CD14-positive monocyte (primary cell): ENCODE results near the gene DIS3L2. TPM values are rescaled to one million over a fixed set of nuclear protein-coding genes. Genes with fewer than 3 reads are reported as not detected.

ENCODE experiments used
- DNase-seq, 3 donors: peaks; one replicate each; pipeline ENCODE4 v3.0.0-alpha.2; 2011 to 2022
- H2AFZ ChIP-seq: 2 replicates; pipeline ENCODE4 v1.6.0; 2012; ENCODE audit warnings: mild to moderate bottlenecking, low read depth, low read length, inconsistent platforms; ENCODE audit not compliant: insufficient read depth, poor library complexity, severe bottlenecking
- H3K27ac ChIP-seq, 2 donors: 1 replicate in 1 of 2; 2 replicates in 1 of 2; pipeline ENCODE4 v1.5.1; 2012 to 2013; ENCODE audit warnings: low read length in 2 of 2, control low read depth in 1 of 2, inconsistent platforms in 1 of 2, low read depth in 1 of 2, mild to moderate bottlenecking in 1 of 2
- H3K27me3 ChIP-seq, 2 donors: one replicate each; pipeline versions ENCODE4 v1.6.0 to v1.6.1; 2011 to 2013; ENCODE audit warnings: low read length in 2 of 2; ENCODE audit not compliant: control insufficient read depth in 2 of 2, insufficient read depth in 2 of 2
- H3K36me3 ChIP-seq, 2 donors: replicated peaks in 1 of 2; 1 replicate in 1 of 2; 2 replicates in 1 of 2; pipeline versions ENCODE4 v1.5.1 to v1.6.1; 2012 to 2013; ENCODE audit warnings: low read length in 2 of 2, control low read depth in 1 of 2, inconsistent platforms in 1 of 2, mild to moderate bottlenecking in 1 of 2; ENCODE audit not compliant: insufficient read depth in 2 of 2, control insufficient read depth in 1 of 2
- H3K4me1 ChIP-seq, 2 donors: 1 replicate in 1 of 2; 2 replicates in 1 of 2; pipeline versions ENCODE4 v1.5.1 to v1.6.1; 2012 to 2013; ENCODE audit warnings: low read length in 2 of 2, control low read depth in 1 of 2, inconsistent platforms in 1 of 2, mild to moderate bottlenecking in 1 of 2, moderate library complexity in 1 of 2; ENCODE audit not compliant: insufficient read depth in 2 of 2, control insufficient read depth in 1 of 2
- H3K4me2 ChIP-seq: replicated peaks from 2 replicates; pipeline ENCODE3; 2012; ENCODE audit warnings: low read length, moderate library complexity, mild to moderate bottlenecking; ENCODE audit not compliant: poor library complexity, severe bottlenecking; ENCODE audit errors: extremely low read depth
- H3K4me3 ChIP-seq, 3 experiments: fragments of 200-600 bp in 1 of 3; sonication (generic) in 1 of 3; replicated peaks in 1 of 3; 1 replicate in 2 of 3; 2 replicates in 1 of 3; pipeline ENCODE4 v1.5.1; 2011 to 2013; ENCODE audit warnings: low read length in 3 of 3, mild to moderate bottlenecking in 3 of 3, control low read depth in 2 of 3, low read depth in 2 of 3, inconsistent platforms in 1 of 3, moderate library complexity in 1 of 3
- H3K79me2 ChIP-seq: 2 replicates; pipeline ENCODE4 v1.6.0; 2012; ENCODE audit warnings: mild to moderate bottlenecking, control low read depth, inconsistent platforms, low read length, moderate library complexity; ENCODE audit not compliant: insufficient read depth
- H3K9ac ChIP-seq: 2 replicates; pipeline ENCODE4 v1.6.0; 2017; ENCODE audit warnings: low read length, mild to moderate bottlenecking; ENCODE audit not compliant: insufficient read depth, poor library complexity, severe bottlenecking
- H3K9me3 ChIP-seq, 2 donors: replicated peaks in 1 of 2; 1 replicate in 1 of 2; 2 replicates in 1 of 2; pipeline versions ENCODE4 v1.5.1 to v1.6.1; 2012 to 2013; ENCODE audit warnings: low read length in 2 of 2, control low read depth in 1 of 2; ENCODE audit not compliant: control insufficient read depth in 1 of 2, insufficient read depth in 1 of 2
- H4K20me1 ChIP-seq: 2 replicates; pipeline ENCODE4 v1.6.0; 2012; ENCODE audit warnings: mild to moderate bottlenecking, low read length, control low read depth, moderate library complexity; ENCODE audit not compliant: insufficient read depth
- H3K27ac Mint-ChIP-seq, 7 donors: one replicate each; pipeline ENCODE4 v1.8.0; 2020; ENCODE audit warnings: mild to moderate bottlenecking in 7 of 7, mixed read lengths in 7 of 7, moderate library complexity in 6 of 7, inconsistent platforms in 2 of 7
- H3K27me3 Mint-ChIP-seq, 3 donors: one replicate each; pipeline ENCODE4 v1.8.0; 2021 to 2022; ENCODE audit warnings: low read depth in 3 of 3, mild to moderate bottlenecking in 3 of 3, mixed read lengths in 3 of 3, moderate library complexity in 3 of 3, inconsistent platforms in 1 of 3
- H3K36me3 Mint-ChIP-seq, 2 donors: one replicate each; pipeline ENCODE4 v1.8.0; 2020; ENCODE audit warnings: mixed read lengths in 2 of 2, inconsistent platforms in 1 of 2, mild to moderate bottlenecking in 1 of 2
- H3K4me1 Mint-ChIP-seq: one replicate; pipeline ENCODE4 v1.8.0; 2020; ENCODE audit warnings: mild to moderate bottlenecking, mixed read lengths
- H3K4me3 Mint-ChIP-seq, 2 donors: one replicate each; pipeline ENCODE4 v1.8.0; 2020; ENCODE audit warnings: mild to moderate bottlenecking in 2 of 2, mixed read lengths in 2 of 2, moderate library complexity in 1 of 2
- H3K9me3 Mint-ChIP-seq, 7 donors: one replicate each; pipeline ENCODE4 v1.8.0; 2020 to 2022; ENCODE audit warnings: mixed read lengths in 7 of 7, mild to moderate bottlenecking in 6 of 7, moderate library complexity in 6 of 7, inconsistent platforms in 2 of 7
- CTCF ChIP-seq: fragments of 200-600 bp; IDR thresholded peaks from one replicate; pipeline ENCODE4 v1.8.0; 2022; ENCODE audit warnings: antibody characterized with exemption, mild to moderate bottlenecking
- whole genome bisulfite sequencing: methylation state at CpG from one replicate; pipeline ENCODE4 v1.1.5; 2013; ENCODE audit warnings: missing lambda C conversion rate; ENCODE audit not compliant: insufficient coverage; 5-methylcytosine and 5-hydroxymethylcytosine counted together
- intact Hi-C, 2 donors: fragments of 100-400 bp; cut with micrococcal nuclease; formaldehyde crosslinking; loops; one replicate each; pipeline versions ENCODE4 v1.15.0 to v1.15.1; 2023
- polyA plus RNA-seq, 3 donors: library from polyadenylated mRNA; depleted of rRNA in 1 of 3; unstranded in 2 of 3; stranded (reverse) in 1 of 3; fragments of 300-500 nt in 2 of 3; fragments of >200 nt in 1 of 3; fragmentation: Illumina TruSeq in 2 of 3; gene quantifications; 1 replicate in 2 of 3; 2 replicates in 1 of 3; pipeline ENCODE4 v1.2.3, GENCODE V29; 2012 to 2021

DIS3L2 gene
- polyA plus RNA-seq, 3 donors = 6.0 to 21.7 (median 6.4) TPM

GRCh38 chr2:232316461-232317330, 355.2 kb downstream of the DIS3L2 start:
- peak overlapping the region in 1 of 2 donors; percentile 72 for H3K4me3 Mint-ChIP-seq
- H3K36me3 Mint-ChIP-seq = peaks cover 23 to 30% of the 10 kb centered on the region in 2 donors
- WGBS = 27% methylated on average over 5 of the region's 12 CpGs
- intact Hi-C loops = loop anchor here in 1 of 2 donors (10.0 kb wide), 1 partner anchor 768 kb away; no protein-coding TSS in a partner anchor
- DNase-seq = peak in 2 of 3 donors; percentile 14 to 16
- H3K27me3 ChIP-seq = no peaks in the 10 kb centered on the region
- no peaks in the 10 kb centered on the region for H3K36me3 ChIP-seq
- peak overlapping the region in 1 of 3 experiments; percentile 21 for H3K4me3 ChIP-seq
- H3K4me2 ChIP-seq = no peak overlapping the region
- H3K27me3 Mint-ChIP-seq = peaks cover 0 to 1% (median 0%) of the 10 kb centered on the region in 3 donors
- TF ChIP-seq CTCF = no peak
- peak overlapping the region; percentile 95 to 99 for H3K27ac ChIP-seq
- peak overlapping the region; percentile 76 for H2AFZ ChIP-seq
- peaks cover 7 to 28% (median 16%) of the 10 kb centered on the region in 7 donors for H3K9me3 Mint-ChIP-seq
- H3K4me1 ChIP-seq = peaks cover 65 to 67% of the 10 kb centered on the region in 2 donors
- no peaks in the 10 kb centered on the region for H4K20me1 ChIP-seq
- peak overlapping the region; percentile 98 to 100 (median 98) for H3K27ac Mint-ChIP-seq
- H3K9me3 ChIP-seq = peaks cover 6 to 15% of the 10 kb centered on the region in 2 donors
- H3K79me2 ChIP-seq = peaks cover 2% of the 10 kb centered on the region
- peak overlapping the region; percentile 69 for H3K9ac ChIP-seq
- peaks cover 69% of the 10 kb centered on the region for H3K4me1 Mint-ChIP-seq

- peaks cover 4 to 6% of the 10 kb centered on the region in 2 donors for H3K9me3 ChIP-seq
- H3K4me2 ChIP-seq = no peak overlapping the region
- WGBS = 96% methylated on average over 8 of the region's 12 CpGs
- Mint-ChIP-seq H3K27me3 (peaks cover 0 to 3% (median 1%) of the 10 kb centered on the region in 3 donors), H3K4me1 (peaks cover 71% of the 10 kb centered on the region), H3K9me3 (peaks cover 3 to 15% (median 5%) of the 10 kb centered on the region in 7 donors), H3K36me3 (peaks cover 14 to 15% of the 10 kb centered on the region in 2 donors), H3K27ac (peak overlapping the region; percentile 50 to 96 (median 92)), H3K4me3 (no peak overlapping the region)
- no peak overlapping the region for H2AFZ ChIP-seq
- no peak overlapping the region for H3K4me3 ChIP-seq
- no peaks in the 10 kb centered on the region for H4K20me1 ChIP-seq
- peak overlapping the region; percentile 79 to 95 for H3K27ac ChIP-seq
- H3K79me2 ChIP-seq = peaks cover 2% of the 10 kb centered on the region
- no peak for TF ChIP-seq CTCF
- peak overlapping the region; percentile 32 for H3K9ac ChIP-seq
- no peaks in the 10 kb centered on the region for H3K36me3 ChIP-seq
- no peaks in the 10 kb centered on the region for H3K27me3 ChIP-seq
- intact Hi-C loops = loop anchor here in 1 of 2 donors (10.0 kb wide), 1 partner anchor 766 kb away; no protein-coding TSS in a partner anchor
- no peak for DNase-seq
- peaks cover 65 to 67% of the 10 kb centered on the region in 2 donors for H3K4me1 ChIP-seq
These were observed 356.8 kb downstream of the DIS3L2 start for GRCh38 chr2:232318169-232318855.
